ENCODE measurements around the gene SEMA3E.
"Not testable (repeated sequence)": the region's sequence is repeated elsewhere in the genome, so short reads cannot be mapped to it uniquely, and the experiment has no call there.

Gene SEMA3E

GRCh38 chr7:83486957-83487356 lies 162.0 kb downstream of the SEMA3E start:
- DNase-seq (ENCODE audit: low read depth): peak; percentile 26

GRCh38 chr7:83486536-83486935 lies 162.4 kb downstream of the SEMA3E start:
- no peak for DNase-seq (ENCODE audit: low read depth)

- no peak for DNase-seq (ENCODE audit: low read depth)
Measured at GRCh38 chr7:83484826-83485225, 164.1 kb downstream of the SEMA3E start.

GRCh38 chr7:83484266-83484665 lies 164.7 kb downstream of the SEMA3E start:
- DNase-seq (ENCODE audit: low read depth): no peak

- DNase-seq (ENCODE audit: low read depth): no peak
Measured at GRCh38 chr7:83478616-83479015, 170.3 kb downstream of the SEMA3E start.

GRCh38 chr7:83476511-83477050 lies 172.4 kb downstream of the SEMA3E start:
- no peak for DNase-seq (ENCODE audit: low read depth)

GRCh38 chr7:83475420-83475819 lies 173.5 kb downstream of the SEMA3E start:
- peak; percentile 6 for DNase-seq (ENCODE audit: low read depth)

GRCh38 chr7:83472376-83472775 lies 176.6 kb downstream of the SEMA3E start:
- DNase-seq (ENCODE audit: low read depth): no peak

- no peak for DNase-seq (ENCODE audit: low read depth)
Measured at GRCh38 chr7:83469491-83469890, 179.4 kb downstream of the SEMA3E start.

- DNase-seq (ENCODE audit: low read depth): peak; percentile 36
Measured at GRCh38 chr7:83469076-83469475, 179.9 kb downstream of the SEMA3E start.

- DNase-seq (ENCODE audit: low read depth): peak; percentile 98
Measured at GRCh38 chr7:83468251-83468739, 180.6 kb downstream of the SEMA3E start.

GRCh38 chr7:83467493-83467892 lies 181.4 kb downstream of the SEMA3E start:
- DNase-seq (ENCODE audit: low read depth): no peak

- no peak for DNase-seq (ENCODE audit: low read depth)
Measured at GRCh38 chr7:83466956-83467355, 182.0 kb downstream of the SEMA3E start.

- no peak for DNase-seq (ENCODE audit: low read depth)
Measured at GRCh38 chr7:83466187-83466923, 182.6 kb downstream of the SEMA3E start.

- no peak for DNase-seq (ENCODE audit: low read depth)
Measured at GRCh38 chr7:83465643-83466042, 183.3 kb downstream of the SEMA3E start.

- DNase-seq (ENCODE audit: low read depth): not testable (repeated sequence)
Measured at GRCh38 chr7:83461820-83462219, 187.1 kb downstream of the SEMA3E start.

- not testable (repeated sequence) for DNase-seq (ENCODE audit: low read depth)
Measured at GRCh38 chr7:83459930-83460653, 188.8 kb downstream of the SEMA3E start.

GRCh38 chr7:83459101-83459929 lies 189.6 kb downstream of the SEMA3E start:
- not testable (repeated sequence) for DNase-seq (ENCODE audit: low read depth)

- DNase-seq (ENCODE audit: low read depth): peak; percentile 35
Measured at GRCh38 chr7:83457022-83457892, 191.7 kb downstream of the SEMA3E start.

- no peak for DNase-seq (ENCODE audit: low read depth)
Measured at GRCh38 chr7:83456413-83456812, 192.5 kb downstream of the SEMA3E start.

- DNase-seq (ENCODE audit: low read depth): no peak
Measured at GRCh38 chr7:83455612-83456011, 193.3 kb downstream of the SEMA3E start.
